Measurements from ENCODE around the gene STARD7. TPM values are rescaled to one million over a fixed set of nuclear protein-coding genes. Genes with fewer than 3 reads are reported as not detected.
"Not testable (repeated sequence)": the region's sequence is repeated elsewhere in the genome, so short reads cannot be mapped to it uniquely, and the experiment has no call there.

The STARD7 gene
- total and polyA plus RNA-seq, 4 donors, result 42.9 to 120 (median 59.7) TPM

GRCh38 chr2:96163768-96164429 is 44.7 kb downstream of the STARD7 start:
- H3K9ac ChIP-seq (ENCODE audit: low read depth in 1 of 2, low read length in 2 of 2), result no peak overlapping the region
- no peaks in the 10 kb centered on the region for H3K36me3 ChIP-seq (ENCODE audit: control insufficient read depth in 4 of 4, insufficient read depth in 3 of 4, low read depth in 1 of 4, low read length in 3 of 4)
- H3K27me3 ChIP-seq (ENCODE audit: control insufficient read depth in 4 of 4, insufficient read depth in 4 of 4, low read length in 3 of 4), result no peaks in the 10 kb centered on the region
- TF ChIP-seq SP1 (IDR thresholded peaks at IDR 0.05), result peak; percentile 27
- TF ChIP-seq JUND (IDR thresholded peaks at IDR 0.05), result no peak
- WGBS, result 79% methylated on average over 13 of the region's 13 CpGs
- no peak for DNase-seq (ENCODE audit: low spot score)
- no peak overlapping the region for H3K4me3 ChIP-seq (ENCODE audit: low read depth in 1 of 3, low read length in 3 of 3)
- no peaks in the 10 kb centered on the region for H3K4me1 ChIP-seq (ENCODE audit: control insufficient read depth in 4 of 4, insufficient read depth in 4 of 4, low read length in 3 of 4)
- H3K27ac ChIP-seq (ENCODE audit: low read depth in 1 of 2, low read length in 2 of 2), result peak overlapping the region in 1 of 2 donors; percentile 12
- H3K9me3 ChIP-seq (ENCODE audit: control insufficient read depth in 4 of 4, low read length in 3 of 4), result peaks cover 0 to 1% (median 0%) of the 10 kb centered on the region in 4 donors

- TF ChIP-seq SP1 (IDR thresholded peaks at IDR 0.05) (no peak), GABPA (IDR thresholded peaks at IDR 0.05 in 1 of 2, conservative IDR thresholded peaks at IDR 0.05 in 1 of 2) (no peak), NR2F2 (IDR thresholded peaks at IDR 0.05) (no peak), JUND (IDR thresholded peaks at IDR 0.05) (no peak), FOXA1 (IDR thresholded peaks at IDR 0.05) (no peak), HNF4A (conservative IDR thresholded peaks at IDR 0.05) (no peak), TAF1 (conservative IDR thresholded peaks at IDR 0.05) (no peak), RXRA (IDR thresholded peaks at IDR 0.05) (no peak), HNF4G (IDR thresholded peaks at IDR 0.05) (no peak), FOXA2 (IDR thresholded peaks at IDR 0.05) (no peak)
- no peaks in the 10 kb centered on the region for H3K36me3 ChIP-seq (ENCODE audit: control insufficient read depth in 4 of 4, insufficient read depth in 3 of 4, low read depth in 1 of 4, low read length in 3 of 4)
- no peaks in the 10 kb centered on the region for H3K27me3 ChIP-seq (ENCODE audit: control insufficient read depth in 4 of 4, insufficient read depth in 4 of 4, low read length in 3 of 4)
- H3K4me3 ChIP-seq (ENCODE audit: low read depth in 1 of 3, low read length in 3 of 3), result no peak overlapping the region
- H3K27ac ChIP-seq (ENCODE audit: low read depth in 1 of 2, low read length in 2 of 2), result no peak overlapping the region
- WGBS, result 90% methylated on average over 5 of the region's 5 CpGs
- no peaks in the 10 kb centered on the region for H3K4me1 ChIP-seq (ENCODE audit: control insufficient read depth in 4 of 4, insufficient read depth in 4 of 4, low read length in 3 of 4)
- no peak overlapping the region for H3K9ac ChIP-seq (ENCODE audit: low read depth in 1 of 2, low read length in 2 of 2)
- peaks cover 0 to 1% (median 0%) of the 10 kb centered on the region in 4 donors for H3K9me3 ChIP-seq (ENCODE audit: control insufficient read depth in 4 of 4, low read length in 3 of 4)
- DNase-seq (ENCODE audit: low spot score), result no peak
These were observed 45.2 kb downstream of the STARD7 start for GRCh38 chr2:96163415-96163767.

GRCh38 chr2:96161898-96162297 is 46.7 kb downstream of the STARD7 start:
- Histone ChIP-seq H3K9ac (ENCODE audit: low read depth in 1 of 2, low read length in 2 of 2) (peak overlapping the region in 1 of 2 donors; percentile 13), H3K4me1 (ENCODE audit: control insufficient read depth in 4 of 4, insufficient read depth in 4 of 4, low read length in 3 of 4) (no peaks in the 10 kb centered on the region), H3K27ac (ENCODE audit: low read depth in 1 of 2, low read length in 2 of 2) (no peak overlapping the region), H3K4me3 (ENCODE audit: low read depth in 1 of 3, low read length in 3 of 3) (no peak overlapping the region), H3K36me3 (ENCODE audit: control insufficient read depth in 4 of 4, insufficient read depth in 3 of 4, low read depth in 1 of 4, low read length in 3 of 4) (no peaks in the 10 kb centered on the region), H3K27me3 (ENCODE audit: control insufficient read depth in 4 of 4, insufficient read depth in 4 of 4, low read length in 3 of 4) (no peaks in the 10 kb centered on the region), H3K9me3 (ENCODE audit: control insufficient read depth in 4 of 4, low read length in 3 of 4) (peaks cover 0 to 1% (median 0%) of the 10 kb centered on the region in 4 donors)
- no peak for DNase-seq (ENCODE audit: low spot score)
- 64% methylated on average over 5 of the region's 5 CpGs for WGBS
- TF ChIP-seq, protein P1, sequence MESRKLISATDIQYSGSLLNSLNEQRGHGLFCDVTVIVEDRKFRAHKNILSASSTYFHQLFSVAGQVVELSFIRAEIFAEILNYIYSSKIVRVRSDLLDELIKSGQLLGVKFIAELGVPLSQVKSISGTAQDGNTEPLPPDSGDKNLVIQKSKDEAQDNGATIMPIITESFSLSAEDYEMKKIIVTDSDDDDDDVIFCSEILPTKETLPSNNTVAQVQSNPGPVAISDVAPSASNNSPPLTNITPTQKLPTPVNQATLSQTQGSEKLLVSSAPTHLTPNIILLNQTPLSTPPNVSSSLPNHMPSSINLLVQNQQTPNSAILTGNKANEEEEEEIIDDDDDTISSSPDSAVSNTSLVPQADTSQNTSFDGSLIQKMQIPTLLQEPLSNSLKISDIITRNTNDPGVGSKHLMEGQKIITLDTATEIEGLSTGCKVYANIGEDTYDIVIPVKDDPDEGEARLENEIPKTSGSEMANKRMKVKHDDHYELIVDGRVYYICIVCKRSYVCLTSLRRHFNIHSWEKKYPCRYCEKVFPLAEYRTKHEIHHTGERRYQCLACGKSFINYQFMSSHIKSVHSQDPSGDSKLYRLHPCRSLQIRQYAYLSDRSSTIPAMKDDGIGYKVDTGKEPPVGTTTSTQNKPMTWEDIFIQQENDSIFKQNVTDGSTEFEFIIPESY (IDR thresholded peaks at IDR 0.05), result no peak
- TF ChIP-seq HNF4G (IDR thresholded peaks at IDR 0.05) (no peak), YY1 (IDR thresholded peaks at IDR 0.05) (no peak), JUND (IDR thresholded peaks at IDR 0.05) (no peak), CTCF (IDR thresholded peaks at IDR 0.05; ENCODE audit: low read depth, low read length, missing input control) (no peak), HNF4A (conservative IDR thresholded peaks at IDR 0.05) (no peak), GABPA (IDR thresholded peaks at IDR 0.05 in 1 of 2, conservative IDR thresholded peaks at IDR 0.05 in 1 of 2) (no peak), FOXA1 (IDR thresholded peaks at IDR 0.05) (no peak), NR2F2 (IDR thresholded peaks at IDR 0.05) (no peak), TAF1 (conservative IDR thresholded peaks at IDR 0.05) (no peak), FOXA2 (IDR thresholded peaks at IDR 0.05) (no peak), RXRA (IDR thresholded peaks at IDR 0.05) (no peak), SP1 (IDR thresholded peaks at IDR 0.05) (no peak)
- TF ChIP-seq, protein P2, sequence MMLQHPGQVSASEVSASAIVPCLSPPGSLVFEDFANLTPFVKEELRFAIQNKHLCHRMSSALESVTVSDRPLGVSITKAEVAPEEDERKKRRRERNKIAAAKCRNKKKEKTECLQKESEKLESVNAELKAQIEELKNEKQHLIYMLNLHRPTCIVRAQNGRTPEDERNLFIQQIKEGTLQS (IDR thresholded peaks at IDR 0.05), result no peak
- TF ChIP-seq, protein P3, sequence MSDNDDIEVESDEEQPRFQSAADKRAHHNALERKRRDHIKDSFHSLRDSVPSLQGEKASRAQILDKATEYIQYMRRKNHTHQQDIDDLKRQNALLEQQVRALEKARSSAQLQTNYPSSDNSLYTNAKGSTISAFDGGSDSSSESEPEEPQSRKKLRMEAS (IDR thresholded peaks at IDR 0.05), result no peak

- 96% methylated on average over 5 of the region's 5 CpGs for WGBS
- H3K36me3 ChIP-seq (ENCODE audit: control insufficient read depth in 4 of 4, insufficient read depth in 3 of 4, low read depth in 1 of 4, low read length in 3 of 4); H3K4me3 ChIP-seq (ENCODE audit: low read depth in 1 of 3, low read length in 3 of 3); DNase-seq (ENCODE audit: low spot score); H3K27ac ChIP-seq (ENCODE audit: low read depth in 1 of 2, low read length in 2 of 2); H3K9ac ChIP-seq (ENCODE audit: low read depth in 1 of 2, low read length in 2 of 2); H3K27me3 ChIP-seq (ENCODE audit: control insufficient read depth in 4 of 4, insufficient read depth in 4 of 4, low read length in 3 of 4); H3K4me1 ChIP-seq (ENCODE audit: control insufficient read depth in 4 of 4, insufficient read depth in 4 of 4, low read length in 3 of 4); H3K9me3 ChIP-seq (ENCODE audit: control insufficient read depth in 4 of 4, low read length in 3 of 4): not testable (repeated sequence)
These were observed 48.3 kb downstream of the STARD7 start for GRCh38 chr2:96160366-96160765.

All from liver (tissue), 9 donors.